Measurements from ENCODE around the gene CAPN2.

The CAPN2 gene

GRCh38 chr1:223700388-223700918 is 11.9 kb upstream of the CAPN2 start:
- Mint-ChIP-seq H3K36me3 (ENCODE audit: low read depth) (no peaks in the 10 kb centered on the region), H3K27ac (peak overlapping the region; percentile 75 to 81 (median 77)), H3K9me3 (no peaks in the 10 kb centered on the region), H3K27me3 (ENCODE audit: low read depth) (no peaks in the 10 kb centered on the region), H3K4me1 (peaks cover 31% of the 10 kb centered on the region), H3K4me3 (no peak overlapping the region)
- TF ChIP-seq, protein P1, sequence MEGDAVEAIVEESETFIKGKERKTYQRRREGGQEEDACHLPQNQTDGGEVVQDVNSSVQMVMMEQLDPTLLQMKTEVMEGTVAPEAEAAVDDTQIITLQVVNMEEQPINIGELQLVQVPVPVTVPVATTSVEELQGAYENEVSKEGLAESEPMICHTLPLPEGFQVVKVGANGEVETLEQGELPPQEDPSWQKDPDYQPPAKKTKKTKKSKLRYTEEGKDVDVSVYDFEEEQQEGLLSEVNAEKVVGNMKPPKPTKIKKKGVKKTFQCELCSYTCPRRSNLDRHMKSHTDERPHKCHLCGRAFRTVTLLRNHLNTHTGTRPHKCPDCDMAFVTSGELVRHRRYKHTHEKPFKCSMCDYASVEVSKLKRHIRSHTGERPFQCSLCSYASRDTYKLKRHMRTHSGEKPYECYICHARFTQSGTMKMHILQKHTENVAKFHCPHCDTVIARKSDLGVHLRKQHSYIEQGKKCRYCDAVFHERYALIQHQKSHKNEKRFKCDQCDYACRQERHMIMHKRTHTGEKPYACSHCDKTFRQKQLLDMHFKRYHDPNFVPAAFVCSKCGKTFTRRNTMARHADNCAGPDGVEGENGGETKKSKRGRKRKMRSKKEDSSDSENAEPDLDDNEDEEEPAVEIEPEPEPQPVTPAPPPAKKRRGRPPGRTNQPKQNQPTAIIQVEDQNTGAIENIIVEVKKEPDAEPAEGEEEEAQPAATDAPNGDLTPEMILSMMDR (IDR thresholded peaks at IDR 0.05; ENCODE audit: unreplicated experiment in 3 of 3): no peak

DNA sequence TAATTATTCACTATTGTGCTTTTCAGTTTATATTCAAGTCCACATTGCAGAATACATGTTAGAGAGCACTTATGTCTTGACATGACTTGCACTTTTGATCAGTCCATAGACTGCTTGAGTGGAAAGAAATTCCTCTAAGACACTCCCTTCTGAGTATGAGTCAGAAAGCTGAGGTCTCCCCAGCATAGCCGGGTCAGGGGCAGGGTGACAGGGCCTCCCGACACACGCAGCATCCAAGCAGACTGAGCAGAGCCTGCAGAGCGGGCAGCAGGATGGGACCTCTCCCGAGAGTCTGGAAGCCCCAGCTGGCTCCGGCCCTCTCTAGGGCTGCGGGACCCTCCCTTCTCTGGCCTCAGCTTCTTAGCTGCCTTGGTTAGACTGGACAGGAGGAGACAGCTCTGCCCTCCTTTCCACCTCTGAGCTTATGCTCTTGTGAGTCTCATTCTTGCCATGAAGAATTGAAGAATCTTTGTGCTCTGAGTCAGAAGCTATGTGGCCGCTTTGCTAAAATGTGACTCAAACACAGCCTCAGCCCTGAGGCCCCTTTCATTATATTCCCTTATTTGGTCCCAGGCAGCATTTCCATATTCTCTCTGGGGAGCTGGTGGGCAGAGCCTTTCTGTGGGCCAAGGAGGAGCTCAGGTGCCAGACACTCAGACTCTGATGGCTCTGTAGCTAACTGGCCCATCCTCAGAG is 11.2 kb upstream of the CAPN2 start:
- Mint-ChIP-seq H3K27ac (peak overlapping the region; percentile 75 to 81 (median 77)), H3K27me3 (ENCODE audit: low read depth) (no peaks in the 10 kb centered on the region), H3K4me3 (no peak overlapping the region), H3K36me3 (ENCODE audit: low read depth) (no peaks in the 10 kb centered on the region), H3K9me3 (no peaks in the 10 kb centered on the region), H3K4me1 (peaks cover 37% of the 10 kb centered on the region)
- TF ChIP-seq, protein P1 (IDR thresholded peaks at IDR 0.05; ENCODE audit: unreplicated experiment in 3 of 3): no peak

GRCh38 chr1:223702735-223703667 is 9.3 kb upstream of the CAPN2 start:
- H3K27me3 Mint-ChIP-seq (ENCODE audit: low read depth): no peaks in the 10 kb centered on the region
- H3K36me3 Mint-ChIP-seq (ENCODE audit: low read depth): no peaks in the 10 kb centered on the region
- H3K4me3 Mint-ChIP-seq: no peak overlapping the region
- H3K27ac Mint-ChIP-seq: peak overlapping the region in 2 of 3 experiments; percentile 4 to 48
- H3K9me3 Mint-ChIP-seq: no peaks in the 10 kb centered on the region
- TF ChIP-seq, protein P1 (IDR thresholded peaks at IDR 0.05; ENCODE audit: unreplicated experiment in 3 of 3): no peak
- peaks cover 54% of the 10 kb centered on the region for H3K4me1 Mint-ChIP-seq

GRCh38 chr1:223703668-223704013 is 8.7 kb upstream of the CAPN2 start:
- Mint-ChIP-seq H3K27me3 (ENCODE audit: low read depth) (no peaks in the 10 kb centered on the region), H3K4me1 (peaks cover 53% of the 10 kb centered on the region), H3K9me3 (no peaks in the 10 kb centered on the region), H3K4me3 (no peak overlapping the region), H3K27ac (peak overlapping the region in 1 of 3 experiments; percentile 40), H3K36me3 (ENCODE audit: low read depth) (no peaks in the 10 kb centered on the region)
- TF ChIP-seq, protein P1 (IDR thresholded peaks at IDR 0.05; ENCODE audit: unreplicated experiment in 3 of 3): no peak

DNA sequence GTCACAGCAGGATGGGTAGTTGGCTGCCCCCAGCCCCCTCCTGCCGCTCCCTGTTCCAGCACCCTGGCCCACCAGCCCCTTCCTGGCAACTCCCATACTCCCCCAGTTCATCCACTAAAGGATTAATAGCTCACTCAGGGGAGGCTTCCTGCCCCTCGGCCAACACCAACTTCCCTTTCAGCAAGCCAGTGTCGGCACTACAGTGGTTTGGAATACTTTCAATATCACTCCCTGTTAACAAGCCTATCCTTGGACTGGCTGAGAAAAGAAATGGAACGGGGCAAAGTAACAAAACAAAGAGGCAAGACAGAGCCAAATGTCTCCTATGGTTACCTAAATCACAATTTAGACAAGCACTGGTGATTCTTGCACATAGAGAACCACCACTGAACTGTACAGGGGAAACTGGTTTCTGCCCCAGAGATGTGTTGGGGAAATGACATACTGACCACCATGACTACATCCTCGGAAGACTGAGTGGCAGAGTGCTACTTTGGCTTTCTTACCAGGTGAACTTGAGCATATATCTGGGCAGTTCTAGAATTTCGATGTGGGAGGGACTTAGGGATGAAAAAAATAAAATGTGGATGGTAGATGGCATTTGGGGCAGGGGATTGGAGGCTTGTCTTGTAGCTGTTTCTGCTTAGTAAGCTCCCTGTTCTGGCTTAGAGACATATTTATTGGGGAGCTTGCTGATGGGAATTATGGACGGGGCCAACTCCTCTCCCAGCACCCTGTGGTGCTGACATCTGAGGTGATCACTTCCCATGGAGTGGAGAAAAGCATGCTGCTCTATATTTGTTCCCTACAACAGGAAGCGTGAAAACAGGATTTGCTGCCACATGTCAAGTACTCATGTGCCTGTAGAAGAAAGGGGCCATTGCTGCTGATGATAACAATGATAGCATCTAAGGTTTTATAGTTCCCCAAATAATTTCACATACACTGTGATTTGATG is 7.1 kb upstream of the CAPN2 start:
- H3K36me3 Mint-ChIP-seq (ENCODE audit: low read depth): no peaks in the 10 kb centered on the region
- no peaks in the 10 kb centered on the region for H3K9me3 Mint-ChIP-seq
- H3K4me1 Mint-ChIP-seq: peaks cover 63% of the 10 kb centered on the region
- peak overlapping the region in 2 of 3 experiments; percentile 5 to 14 for H3K4me3 Mint-ChIP-seq
- peaks cover 7% of the 10 kb centered on the region for H3K27me3 Mint-ChIP-seq (ENCODE audit: low read depth)
- TF ChIP-seq, protein P1 (IDR thresholded peaks at IDR 0.05; ENCODE audit: unreplicated experiment in 3 of 3): no peak
- H3K27ac Mint-ChIP-seq: peak overlapping the region; percentile 80 to 92 (median 91)
